Mesothelial cell of epicardium (in vitro differentiated cells): ENCODE results near the gene BBS9. TPM values are rescaled to one million over a fixed set of nuclear protein-coding genes. Genes with fewer than 3 reads are reported as not detected.

Source experiments
- DNase-seq, 2 experiments: peaks; one replicate each; pipeline ENCODE4 v3.0.0; 2021; ENCODE audit warnings: low spot score in 2 of 2; ENCODE audit not compliant: unreplicated experiment in 2 of 2
- H3K27ac Mint-ChIP-seq: 2 replicates; pipeline ENCODE4 v1.8.0; 2021; ENCODE audit warnings: mixed read lengths
- H3K27me3 Mint-ChIP-seq: 2 replicates; pipeline ENCODE4 v1.8.0; 2021; ENCODE audit warnings: low read depth, mixed read lengths
- H3K36me3 Mint-ChIP-seq: 2 replicates; pipeline ENCODE4 v1.8.0; 2021; ENCODE audit warnings: mixed read lengths
- H3K4me1 Mint-ChIP-seq: 2 replicates; pipeline ENCODE4 v1.8.0; 2021; ENCODE audit warnings: mixed read lengths
- H3K4me3 Mint-ChIP-seq: 2 replicates; pipeline ENCODE4 v1.8.0; 2021; ENCODE audit warnings: mild to moderate bottlenecking, moderate library complexity, mixed read lengths
- H3K9me3 Mint-ChIP-seq: 2 replicates; pipeline ENCODE4 v1.8.0; 2021; ENCODE audit warnings: mixed read lengths
- total RNA-seq: library from RNA; stranded (reverse); gene quantifications from 3 replicates; pipeline ENCODE4 v1.2.1, GENCODE V29; 2021
- TF ChIP-seq, protein P1 (sequence below): fragments of 200-600 bp; sonication (generic); IDR thresholded peaks from one replicate; pipeline ENCODE4 v1.5.0; 2021; ENCODE audit warnings: antibody characterized with exemption; ENCODE audit not compliant: unreplicated experiment

The BBS9 gene
- total RNA-seq, 1 donor from 2014 or later = 26.9 TPM

DNA sequence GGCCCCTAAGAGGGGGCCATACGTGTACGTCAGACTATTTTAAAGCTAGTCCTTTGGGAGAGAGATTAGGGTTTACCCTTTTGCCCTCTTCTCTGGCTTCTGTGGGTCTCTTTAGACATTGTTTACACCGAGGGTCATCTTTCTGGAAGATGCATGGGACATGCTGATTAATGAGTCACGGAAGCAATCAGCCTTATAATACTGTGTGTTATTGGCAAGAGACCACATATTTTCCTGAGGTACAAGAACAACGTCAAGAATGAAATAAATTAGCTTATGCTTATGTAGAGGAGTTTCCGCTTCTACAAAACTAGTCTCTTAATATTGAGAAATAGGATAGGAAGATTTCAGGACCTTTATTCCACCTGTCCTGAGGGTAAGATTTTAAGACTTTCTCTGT is 327.7 kb downstream of the BBS9 start:
- Mint-ChIP-seq H3K36me3 (peaks cover 3% of the 10 kb centered on the region), H3K4me3 (no peak overlapping the region), H3K4me1 (peaks cover 1% of the 10 kb centered on the region), H3K9me3 (peaks cover 3% of the 10 kb centered on the region), H3K27me3 (no peaks in the 10 kb centered on the region), H3K27ac (no peak overlapping the region)
- no peak for DNase-seq
- TF ChIP-seq, protein P1, sequence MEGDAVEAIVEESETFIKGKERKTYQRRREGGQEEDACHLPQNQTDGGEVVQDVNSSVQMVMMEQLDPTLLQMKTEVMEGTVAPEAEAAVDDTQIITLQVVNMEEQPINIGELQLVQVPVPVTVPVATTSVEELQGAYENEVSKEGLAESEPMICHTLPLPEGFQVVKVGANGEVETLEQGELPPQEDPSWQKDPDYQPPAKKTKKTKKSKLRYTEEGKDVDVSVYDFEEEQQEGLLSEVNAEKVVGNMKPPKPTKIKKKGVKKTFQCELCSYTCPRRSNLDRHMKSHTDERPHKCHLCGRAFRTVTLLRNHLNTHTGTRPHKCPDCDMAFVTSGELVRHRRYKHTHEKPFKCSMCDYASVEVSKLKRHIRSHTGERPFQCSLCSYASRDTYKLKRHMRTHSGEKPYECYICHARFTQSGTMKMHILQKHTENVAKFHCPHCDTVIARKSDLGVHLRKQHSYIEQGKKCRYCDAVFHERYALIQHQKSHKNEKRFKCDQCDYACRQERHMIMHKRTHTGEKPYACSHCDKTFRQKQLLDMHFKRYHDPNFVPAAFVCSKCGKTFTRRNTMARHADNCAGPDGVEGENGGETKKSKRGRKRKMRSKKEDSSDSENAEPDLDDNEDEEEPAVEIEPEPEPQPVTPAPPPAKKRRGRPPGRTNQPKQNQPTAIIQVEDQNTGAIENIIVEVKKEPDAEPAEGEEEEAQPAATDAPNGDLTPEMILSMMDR = no peak

DNA sequence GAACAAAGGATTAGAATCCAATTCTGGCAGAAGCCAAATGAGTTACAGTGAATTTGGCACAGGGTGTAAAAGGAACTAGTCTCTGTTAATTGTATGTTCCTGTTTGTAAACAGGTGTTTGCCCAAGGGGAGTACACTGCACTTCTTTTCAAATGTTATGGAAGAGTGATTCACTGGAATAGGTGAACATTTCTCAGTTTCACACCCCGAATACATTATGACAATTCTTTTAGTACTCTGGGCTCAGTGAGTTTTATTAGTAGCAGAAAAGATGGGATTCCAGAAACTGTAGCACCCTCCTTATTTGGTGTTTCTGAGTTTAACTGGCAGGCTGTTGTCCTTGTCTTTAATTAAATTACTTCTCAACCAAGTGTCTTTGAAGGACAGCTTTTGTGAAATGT is 329.2 kb downstream of the BBS9 start:
- no peak overlapping the region for H3K27ac Mint-ChIP-seq
- H3K36me3 Mint-ChIP-seq = no peaks in the 10 kb centered on the region
- peaks cover 3% of the 10 kb centered on the region for H3K9me3 Mint-ChIP-seq
- no peak for DNase-seq
- TF ChIP-seq, protein P1 = no peak
- H3K4me1 Mint-ChIP-seq = peaks cover 1% of the 10 kb centered on the region
- no peak overlapping the region for H3K4me3 Mint-ChIP-seq
- H3K27me3 Mint-ChIP-seq = no peaks in the 10 kb centered on the region

GRCh38 chr7:33459340-33459751 is 330.0 kb downstream of the BBS9 start:
- H3K4me3 Mint-ChIP-seq = peak overlapping the region; percentile 31
- no peaks in the 10 kb centered on the region for H3K27me3 Mint-ChIP-seq
- no peak overlapping the region for H3K27ac Mint-ChIP-seq
- TF ChIP-seq, protein P1 = peak; percentile 35
- no peaks in the 10 kb centered on the region for H3K36me3 Mint-ChIP-seq
- peaks cover 1% of the 10 kb centered on the region for H3K4me1 Mint-ChIP-seq
- DNase-seq = no peak
- peaks cover 3% of the 10 kb centered on the region for H3K9me3 Mint-ChIP-seq

DNA sequence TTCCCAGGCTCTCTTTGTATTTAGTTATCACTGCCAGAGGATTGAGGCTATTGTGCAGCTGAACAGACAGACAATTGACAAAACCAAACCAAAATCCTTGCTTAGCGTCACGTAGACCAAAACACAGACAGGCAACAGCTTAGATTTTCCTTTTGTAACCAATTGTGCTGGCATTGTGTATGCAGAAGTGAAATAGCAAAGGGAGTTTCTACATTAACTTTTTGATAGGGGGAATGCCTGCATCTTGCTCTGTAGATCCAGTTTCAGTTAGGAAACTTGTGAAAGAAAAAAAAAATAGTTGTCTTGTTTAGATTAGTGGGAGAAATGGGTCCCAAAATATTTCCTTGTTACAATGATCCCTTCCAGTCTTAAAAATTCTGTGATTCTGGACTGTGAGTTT is 333.8 kb downstream of the BBS9 start:
- no peaks in the 10 kb centered on the region for H3K4me1 Mint-ChIP-seq
- H3K9me3 Mint-ChIP-seq = peaks cover 3% of the 10 kb centered on the region
- DNase-seq = no peak
- H3K4me3 Mint-ChIP-seq = no peak overlapping the region
- H3K36me3 Mint-ChIP-seq = peaks cover 2% of the 10 kb centered on the region
- H3K27me3 Mint-ChIP-seq = no peaks in the 10 kb centered on the region
- H3K27ac Mint-ChIP-seq = no peak overlapping the region
- TF ChIP-seq, protein P1 = no peak

DNA sequence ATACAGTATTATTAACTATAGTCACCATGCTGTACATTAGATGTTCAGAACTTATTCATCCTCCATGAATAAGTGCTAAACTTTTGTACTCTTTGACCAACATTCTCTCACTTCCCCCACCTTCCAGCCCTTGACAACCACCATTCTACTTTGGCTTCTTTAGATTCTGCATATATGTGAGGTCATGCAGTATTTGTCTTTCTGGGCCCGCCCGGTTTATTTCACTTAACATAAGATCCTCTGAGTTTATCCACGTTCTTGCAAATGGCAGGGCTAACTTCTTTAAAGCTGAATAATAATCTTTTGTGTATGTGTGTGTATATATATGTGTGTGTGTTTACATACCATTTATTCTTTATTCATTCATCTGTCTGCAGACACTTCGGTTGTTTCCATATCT is 336.8 kb downstream of the BBS9 start:
- peaks cover 2% of the 10 kb centered on the region for H3K36me3 Mint-ChIP-seq
- peaks cover 7% of the 10 kb centered on the region for H3K9me3 Mint-ChIP-seq
- H3K27ac Mint-ChIP-seq = no peak overlapping the region
- TF ChIP-seq, protein P1 = no peak
- no peaks in the 10 kb centered on the region for H3K27me3 Mint-ChIP-seq
- H3K4me1 Mint-ChIP-seq = no peaks in the 10 kb centered on the region
- H3K4me3 Mint-ChIP-seq = no peak overlapping the region
- DNase-seq = no peak
